ENCODE results near the gene MRGPRX3. TPM values are rescaled to one million over a fixed set of nuclear protein-coding genes. Genes with fewer than 3 reads are reported as not detected.

The MRGPRX3 gene
- total and polyA plus RNA-seq, 4 donors, result not detected

DNA sequence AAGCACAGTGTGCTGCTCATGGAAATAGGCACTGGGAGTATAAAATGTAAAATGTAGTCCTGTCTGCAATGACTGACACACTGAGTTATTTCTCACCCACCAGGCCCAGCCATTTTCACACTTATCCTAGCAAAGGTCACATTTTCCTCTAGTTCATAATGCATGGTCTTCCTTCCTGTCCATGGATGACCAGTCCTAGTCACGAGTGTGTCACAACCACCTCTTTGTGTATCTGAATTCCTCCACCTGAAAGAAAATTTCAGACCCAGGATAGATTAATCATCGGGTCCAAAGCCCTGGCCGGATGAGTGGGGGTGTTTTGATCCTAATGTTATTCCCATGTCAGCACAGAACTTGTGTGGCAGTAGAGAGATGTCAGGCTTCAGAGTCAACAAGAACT, 40.3 kb downstream of the MRGPRX3 start, which contains the start of gene MRGPRX4:
Gene MRGPRX4 (plus strand): TSS at position 172 of the 400 bp plus-strand sequence. CDS start 420 bp downstream, outside the sequence.
- TF ChIP-seq, protein P1, sequence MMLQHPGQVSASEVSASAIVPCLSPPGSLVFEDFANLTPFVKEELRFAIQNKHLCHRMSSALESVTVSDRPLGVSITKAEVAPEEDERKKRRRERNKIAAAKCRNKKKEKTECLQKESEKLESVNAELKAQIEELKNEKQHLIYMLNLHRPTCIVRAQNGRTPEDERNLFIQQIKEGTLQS (IDR thresholded peaks at IDR 0.05), result no peak
- TF ChIP-seq SP1 (IDR thresholded peaks at IDR 0.05), result no peak
- no peak for TF ChIP-seq HNF4A (conservative IDR thresholded peaks at IDR 0.05)
- no peak for TF ChIP-seq EGR1 (IDR thresholded peaks at IDR 0.05; ENCODE audit: low read depth in 2 of 2)
- TF ChIP-seq FOXA2 (IDR thresholded peaks at IDR 0.05), result no peak
- TF ChIP-seq, protein P2, sequence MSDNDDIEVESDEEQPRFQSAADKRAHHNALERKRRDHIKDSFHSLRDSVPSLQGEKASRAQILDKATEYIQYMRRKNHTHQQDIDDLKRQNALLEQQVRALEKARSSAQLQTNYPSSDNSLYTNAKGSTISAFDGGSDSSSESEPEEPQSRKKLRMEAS (IDR thresholded peaks at IDR 0.05), result no peak
- no peak for TF ChIP-seq RXRA (IDR thresholded peaks at IDR 0.05)
- no peak for TF ChIP-seq NR2F2 (IDR thresholded peaks at IDR 0.05)
- WGBS, result 86% methylated on average over 3 of the region's 3 CpGs

DNA sequence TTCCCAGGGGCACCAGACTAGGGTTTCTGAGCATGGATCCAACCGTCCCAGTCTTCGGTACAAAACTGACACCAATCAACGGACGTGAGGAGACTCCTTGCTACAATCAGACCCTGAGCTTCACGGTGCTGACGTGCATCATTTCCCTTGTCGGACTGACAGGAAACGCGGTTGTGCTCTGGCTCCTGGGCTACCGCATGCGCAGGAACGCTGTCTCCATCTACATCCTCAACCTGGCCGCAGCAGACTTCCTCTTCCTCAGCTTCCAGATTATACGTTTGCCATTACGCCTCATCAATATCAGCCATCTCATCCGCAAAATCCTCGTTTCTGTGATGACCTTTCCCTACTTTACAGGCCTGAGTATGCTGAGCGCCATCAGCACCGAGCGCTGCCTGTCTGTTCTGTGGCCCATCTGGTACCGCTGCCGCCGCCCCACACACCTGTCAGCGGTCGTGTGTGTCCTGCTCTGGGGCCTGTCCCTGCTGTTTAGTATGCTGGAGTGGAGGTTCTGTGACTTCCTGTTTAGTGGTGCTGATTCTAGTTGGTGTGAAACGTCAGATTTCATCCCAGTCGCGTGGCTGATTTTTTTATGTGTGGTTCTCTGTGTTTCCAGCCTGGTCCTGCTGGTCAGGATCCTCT, 41.0 kb downstream of the MRGPRX3 start:
- H3K27ac ChIP-seq (ENCODE audit: low read depth in 1 of 2, low read length in 2 of 2), result no peak overlapping the region

More for the DNA sequence above, 40.3 kb downstream of the MRGPRX3 start, which contains the start of gene MRGPRX4:
- no peak for DNase-seq (ENCODE audit: low spot score)
- Histone ChIP-seq H3K4me3 (ENCODE audit: low read depth in 1 of 3, low read length in 3 of 3) (no peak within 1 kb of the TSS), H3K9me3 (ENCODE audit: control insufficient read depth in 4 of 4, low read length in 3 of 4) (no peaks in the 10 kb centered on the region), H3K4me1 (ENCODE audit: control insufficient read depth in 4 of 4, insufficient read depth in 4 of 4, low read length in 3 of 4) (no peaks in the 10 kb centered on the region), H3K36me3 (ENCODE audit: control insufficient read depth in 4 of 4, insufficient read depth in 3 of 4, low read depth in 1 of 4, low read length in 3 of 4) (no peaks in the 10 kb centered on the region), H3K27me3 (ENCODE audit: control insufficient read depth in 4 of 4, insufficient read depth in 4 of 4, low read length in 3 of 4) (no peaks in the 10 kb centered on the region), H3K9ac (ENCODE audit: low read depth in 1 of 2, low read length in 2 of 2) (no peak within 1 kb of the TSS), H3K27ac (ENCODE audit: low read depth in 1 of 2, low read length in 2 of 2) (no peak within 1 kb of the TSS)

More for the DNA sequence above, 41.0 kb downstream of the MRGPRX3 start:
- DNase-seq (ENCODE audit: low spot score), result no peak
- H3K27me3 ChIP-seq (ENCODE audit: control insufficient read depth in 4 of 4, insufficient read depth in 4 of 4, low read length in 3 of 4), result no peaks in the 10 kb centered on the region
- TF ChIP-seq, protein P3, sequence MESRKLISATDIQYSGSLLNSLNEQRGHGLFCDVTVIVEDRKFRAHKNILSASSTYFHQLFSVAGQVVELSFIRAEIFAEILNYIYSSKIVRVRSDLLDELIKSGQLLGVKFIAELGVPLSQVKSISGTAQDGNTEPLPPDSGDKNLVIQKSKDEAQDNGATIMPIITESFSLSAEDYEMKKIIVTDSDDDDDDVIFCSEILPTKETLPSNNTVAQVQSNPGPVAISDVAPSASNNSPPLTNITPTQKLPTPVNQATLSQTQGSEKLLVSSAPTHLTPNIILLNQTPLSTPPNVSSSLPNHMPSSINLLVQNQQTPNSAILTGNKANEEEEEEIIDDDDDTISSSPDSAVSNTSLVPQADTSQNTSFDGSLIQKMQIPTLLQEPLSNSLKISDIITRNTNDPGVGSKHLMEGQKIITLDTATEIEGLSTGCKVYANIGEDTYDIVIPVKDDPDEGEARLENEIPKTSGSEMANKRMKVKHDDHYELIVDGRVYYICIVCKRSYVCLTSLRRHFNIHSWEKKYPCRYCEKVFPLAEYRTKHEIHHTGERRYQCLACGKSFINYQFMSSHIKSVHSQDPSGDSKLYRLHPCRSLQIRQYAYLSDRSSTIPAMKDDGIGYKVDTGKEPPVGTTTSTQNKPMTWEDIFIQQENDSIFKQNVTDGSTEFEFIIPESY (IDR thresholded peaks at IDR 0.05), result no peak
- no peak for TF ChIP-seq HNF4A (conservative IDR thresholded peaks at IDR 0.05)
- TF ChIP-seq FOXA2 (IDR thresholded peaks at IDR 0.05), result no peak
- no peaks in the 10 kb centered on the region for H3K9me3 ChIP-seq (ENCODE audit: control insufficient read depth in 4 of 4, low read length in 3 of 4)
- no peaks in the 10 kb centered on the region for H3K36me3 ChIP-seq (ENCODE audit: control insufficient read depth in 4 of 4, insufficient read depth in 3 of 4, low read depth in 1 of 4, low read length in 3 of 4)
- H3K4me1 ChIP-seq (ENCODE audit: control insufficient read depth in 4 of 4, insufficient read depth in 4 of 4, low read length in 3 of 4), result no peaks in the 10 kb centered on the region
- no peak overlapping the region for H3K4me3 ChIP-seq (ENCODE audit: low read depth in 1 of 3, low read length in 3 of 3)
- WGBS, result 87% methylated on average over 28 of the region's 28 CpGs
- no peak overlapping the region for H3K9ac ChIP-seq (ENCODE audit: low read depth in 1 of 2, low read length in 2 of 2)

Small RNAs within 50 kb of the gene (small RNA-seq; reads per million reads assigned to genes)
- gene HIGD1AP5, result not detected

Other genes starting within 250 kb of the MRGPRX3 start
- gene SERGEF, start 119.5 kb upstream of the MRGPRX3 start, total RNA-seq, result 10 to 100 TPM; 12.9 to 13.9 TPM
- 10 to 100 TPM; 12.0 to 17.9 TPM for gene SERGEF, start 119.5 kb upstream of the MRGPRX3 start, polyA plus RNA-seq
- gene TPH1, start 86.3 kb upstream of the MRGPRX3 start, total RNA-seq, result under 1 TPM; 0.17 to 0.19 TPM
- gene TPH1, start 86.3 kb upstream of the MRGPRX3 start, polyA plus RNA-seq, result under 1 TPM; 0.01 to 0.04 TPM
- gene SAAL1, start 26.5 kb upstream of the MRGPRX3 start, total RNA-seq, result 10 to 100 TPM in 1 of 2 donors, 1 to 10 TPM in 1; 5.6 to 10.6 TPM
- 1 to 10 TPM; 3.6 to 4.4 TPM for gene SAAL1, start 26.5 kb upstream of the MRGPRX3 start, polyA plus RNA-seq
- gene MRGPRX4, start 40.3 kb downstream of the MRGPRX3 start, total RNA-seq, result not detected
- not detected for gene MRGPRX4, start 40.3 kb downstream of the MRGPRX3 start, polyA plus RNA-seq
- gene SAA4, start 104.2 kb downstream of the MRGPRX3 start, total RNA-seq, result 100 to 1,000 TPM in 1 of 2 donors, 10 to 100 TPM in 1; 84.9 to 792 TPM
- 1,000 to 10,000 TPM; 1,462 to 4,017 TPM for gene SAA4, start 104.2 kb downstream of the MRGPRX3 start, polyA plus RNA-seq
- gene SAA2, start 116.1 kb downstream of the MRGPRX3 start, total RNA-seq, result over 10,000 TPM in 1 of 2 donors, 1 to 10 TPM in 1; 6.4 to 27,037 TPM
- gene SAA2, start 116.1 kb downstream of the MRGPRX3 start, polyA plus RNA-seq, result over 10,000 TPM; 14,460 to 26,704 TPM
- gene SAA1, start 133.7 kb downstream of the MRGPRX3 start, total RNA-seq, result over 10,000 TPM in 1 of 2 donors, 10 to 100 TPM in 1; 20.4 to 17,739 TPM
- over 10,000 TPM; 24,385 to 33,277 TPM for gene SAA1, start 133.7 kb downstream of the MRGPRX3 start, polyA plus RNA-seq
- 100 to 1,000 TPM in 1 of 2 donors, 10 to 100 TPM in 1; 15.7 to 134 TPM for gene HPS5, start 189.6 kb downstream of the MRGPRX3 start, total RNA-seq
- gene HPS5, start 189.6 kb downstream of the MRGPRX3 start, polyA plus RNA-seq, result 10 to 100 TPM; 21.9 to 26.5 TPM
- 10 to 100 TPM; 25.4 to 37.7 TPM for gene GTF2H1, start 190.0 kb downstream of the MRGPRX3 start, total RNA-seq
- gene GTF2H1, start 190.0 kb downstream of the MRGPRX3 start, polyA plus RNA-seq, result 10 to 100 TPM; 11.9 to 12.0 TPM

Measured in liver (tissue), 10 donors.